Loucy (cell line): ENCODE measurements around the gene NCAPD2.

Experiments
- CTCF ChIP-seq: fragments of 200-600 bp; sonication (generic); conservative IDR thresholded peaks from 2 replicates; pipeline ENCODE4 v1.5.1; 2014; ENCODE audit warnings: mild to moderate bottlenecking, antibody characterized with exemption, low read length
- EZH2phosphoT487 ChIP-seq: fragments of 200-600 bp; IDR thresholded peaks from 2 replicates; pipeline ENCODE4 v1.6.1; 2018; ENCODE audit warnings: antibody characterized with exemption, mild to moderate bottlenecking, moderate library complexity, borderline replicate concordance

- no peak for TF ChIP-seq CTCF
- TF ChIP-seq EZH2phosphoT487, result no peak
Measured at GRCh38 chr12:6534945-6535696, 41.2 kb downstream of the NCAPD2 start.
